K562 (cell line): ENCODE measurements around the gene SPSB1. TPM values are rescaled to one million over a fixed set of nuclear protein-coding genes. Genes with fewer than 3 reads are reported as not detected.

Experiments used
- ARNT ChIP-seq, 2 experiments: fragments of 450-650 bp; IDR thresholded peaks; 2 replicates each; pipeline ENCODE4 v1.6.1; 2016; ENCODE audit warnings: mild to moderate bottlenecking in 1 of 2
- ETV5 ChIP-seq: sonication (generic); formaldehyde crosslinking; IDR thresholded peaks from 2 replicates; pipeline ENCODE4 v1.4.0; 2020; ENCODE audit warnings: low read depth, mild to moderate bottlenecking, missing genetic modification reagents
- LARP7 ChIP-seq: fragments of 450-650 bp; IDR thresholded peaks from 2 replicates; pipeline ENCODE4 v1.6.1; 2016
- MXI1 ChIP-seq: IDR thresholded peaks from 2 replicates; pipeline ENCODE4 v1.6.1; 2011; ENCODE audit warnings: low read depth, mild to moderate bottlenecking, improper control_type of control experiment, low read length
- ZNF239 ChIP-seq: fragments of 250-450 bp; sonication (Bioruptor Pico); IDR thresholded peaks from 2 replicates; pipeline ENCODE4 v1.4.0; 2020; ENCODE audit warnings: mild to moderate bottlenecking
- polyA plus RNA-seq, 8 experiments: library from polyadenylated mRNA; depleted of rRNA in 4 of 8; stranded (reverse) in 5 of 8; unstranded in 3 of 8; fragments of >200 nt; fragmentation: Nextera tagmentation in 2 of 8; fragmentation: Illumina TruSeq in 1 of 8; extraction: Ambion mirVana in 2 of 8; extraction: Trizol in 1 of 8; gene quantifications; 2 replicates each; pipeline versions ENCODE4 v1.2.1 to v1.2.3, GENCODE V29; 2011 to 2014; ENCODE audit warnings: inconsistent platforms in 1 of 8, missing spikeins in 1 of 8
- total RNA-seq, 7 experiments: library from RNA; depleted of rRNA in 6 of 7; stranded (reverse); fragments of >200 nt in 6 of 7; fragmentation: Illumina TruSeq in 2 of 7; extraction: Trizol in 2 of 7; gene quantifications; 2 replicates each; pipeline versions ENCODE4 v1.2.1 to v1.2.3, GENCODE V29; 2011 to 2021; ENCODE audit warnings: low replicate concordance in 1 of 7
- TF ChIP-seq, protein P1 (sequence below), 2 experiments: IDR thresholded peaks in 1 of 2; conservative IDR thresholded peaks in 1 of 2; 2 replicates each; pipeline ENCODE4 v1.6.1; 2016; ENCODE audit warnings: low read depth in 2 of 2, mild to moderate bottlenecking in 1 of 2, missing compliant biosample characterization in 1 of 2, missing genetic modification characterization in 1 of 2, moderate library complexity in 1 of 2
- TF ChIP-seq, protein P2 (sequence below): sonication (generic); formaldehyde crosslinking; IDR thresholded peaks from 2 replicates; pipeline ENCODE4 v1.8.0; 2023; ENCODE audit warnings: mild to moderate bottlenecking, missing genetic modification reagents
- TF ChIP-seq, protein P3 (sequence below): fragments of 250-450 bp; sonication (Bioruptor Pico); IDR thresholded peaks from 2 replicates; pipeline ENCODE4 v1.8.0; 2022; ENCODE audit warnings: inconsistent platforms
- TF ChIP-seq, protein P4 (sequence below), 2 experiments: IDR thresholded peaks; 2 replicates each; pipeline ENCODE4 v1.6.1; 2011; ENCODE audit warnings: borderline replicate concordance in 1 of 2, control low read depth in 1 of 2, low read depth in 1 of 2, low read length in 1 of 2, mild to moderate bottlenecking in 1 of 2, mixed read lengths in 1 of 2, moderate library complexity in 1 of 2; ENCODE audit not compliant: insufficient read depth in 1 of 2, insufficient read length in 1 of 2, poor library complexity in 1 of 2, severe bottlenecking in 1 of 2; ENCODE audit errors: extremely low read depth in 1 of 2
- TF ChIP-seq, protein P5 (sequence below): fragments of 250-450 bp; sonication (Bioruptor Pico); IDR thresholded peaks from 2 replicates; pipeline ENCODE4 v1.9.0; 2021; ENCODE audit warnings: mild to moderate bottlenecking, inconsistent platforms
- TF ChIP-seq, protein P6 (sequence below): sonication (generic); formaldehyde crosslinking; IDR thresholded peaks from 2 replicates; pipeline ENCODE4 v1.8.0; 2022; ENCODE audit warnings: mild to moderate bottlenecking, missing genetic modification reagents

Gene SPSB1
- total and polyA plus RNA-seq, 9 of the 15 experiments (the other 6 are each of a cell fraction or from before 2014, with no cell fraction given): 0.06 to 0.35 (median 0.14) TPM; not detected in 6

DNA sequence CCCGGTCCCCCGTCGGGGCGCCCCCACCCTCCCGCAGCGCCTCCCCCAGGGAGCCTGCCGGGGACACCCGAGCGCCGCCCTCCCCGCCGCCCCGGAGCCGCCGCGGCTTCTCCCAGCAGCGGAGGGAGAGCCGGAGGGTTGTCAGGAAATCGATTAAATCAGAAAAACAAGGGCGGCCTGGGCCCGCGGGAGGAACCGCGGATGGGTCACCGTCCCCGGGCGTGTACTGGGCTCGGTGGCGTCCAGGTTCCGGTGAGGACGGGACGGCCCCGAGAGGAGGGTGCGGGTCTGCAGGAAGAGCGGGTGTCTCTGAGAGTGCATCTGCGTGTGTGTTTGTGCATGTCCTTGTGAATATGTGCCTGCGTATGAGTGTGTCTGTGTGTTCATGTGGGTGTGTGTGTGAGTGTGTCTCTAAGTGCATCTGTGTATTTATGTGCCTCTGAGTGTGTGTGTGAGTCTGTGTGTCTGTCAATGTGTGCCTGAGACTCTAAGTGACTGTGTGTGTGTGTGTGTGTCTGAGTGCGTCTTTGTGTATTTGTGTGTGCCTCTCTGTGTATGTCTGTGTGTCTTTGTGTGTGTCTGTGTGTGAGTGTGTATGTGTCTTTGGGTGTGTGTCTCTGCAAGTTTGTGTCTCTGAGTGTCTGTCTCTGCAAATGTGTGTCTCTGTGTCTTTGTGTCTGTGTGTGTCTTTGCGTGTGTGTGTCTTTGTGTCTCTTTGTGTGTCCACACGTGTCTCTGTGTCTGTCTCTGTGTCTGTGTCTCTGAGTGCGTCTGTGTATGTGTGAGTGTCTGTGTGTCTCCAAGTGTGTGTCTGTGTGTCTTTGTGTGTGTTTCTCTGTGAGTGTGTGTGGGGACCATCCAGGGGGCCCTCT is 1.1 kb downstream of the SPSB1 start (continued):
- TF ChIP-seq, protein P1, sequence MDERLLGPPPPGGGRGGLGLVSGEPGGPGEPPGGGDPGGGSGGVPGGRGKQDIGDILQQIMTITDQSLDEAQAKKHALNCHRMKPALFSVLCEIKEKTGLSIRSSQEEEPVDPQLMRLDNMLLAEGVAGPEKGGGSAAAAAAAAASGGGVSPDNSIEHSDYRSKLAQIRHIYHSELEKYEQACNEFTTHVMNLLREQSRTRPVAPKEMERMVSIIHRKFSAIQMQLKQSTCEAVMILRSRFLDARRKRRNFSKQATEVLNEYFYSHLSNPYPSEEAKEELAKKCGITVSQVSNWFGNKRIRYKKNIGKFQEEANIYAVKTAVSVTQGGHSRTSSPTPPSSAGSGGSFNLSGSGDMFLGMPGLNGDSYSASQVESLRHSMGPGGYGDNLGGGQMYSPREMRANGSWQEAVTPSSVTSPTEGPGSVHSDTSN (CRISPR knock-in tag; IDR thresholded peaks at IDR 0.05; ENCODE audit: low read depth): no peak
- TF ChIP-seq, protein P1 (tag; conservative IDR thresholded peaks at IDR 0.05; ENCODE audit: low read depth): no peak
- no peak for TF ChIP-seq ETV5 (CRISPR knock-in tag)
- TF ChIP-seq, protein P2, sequence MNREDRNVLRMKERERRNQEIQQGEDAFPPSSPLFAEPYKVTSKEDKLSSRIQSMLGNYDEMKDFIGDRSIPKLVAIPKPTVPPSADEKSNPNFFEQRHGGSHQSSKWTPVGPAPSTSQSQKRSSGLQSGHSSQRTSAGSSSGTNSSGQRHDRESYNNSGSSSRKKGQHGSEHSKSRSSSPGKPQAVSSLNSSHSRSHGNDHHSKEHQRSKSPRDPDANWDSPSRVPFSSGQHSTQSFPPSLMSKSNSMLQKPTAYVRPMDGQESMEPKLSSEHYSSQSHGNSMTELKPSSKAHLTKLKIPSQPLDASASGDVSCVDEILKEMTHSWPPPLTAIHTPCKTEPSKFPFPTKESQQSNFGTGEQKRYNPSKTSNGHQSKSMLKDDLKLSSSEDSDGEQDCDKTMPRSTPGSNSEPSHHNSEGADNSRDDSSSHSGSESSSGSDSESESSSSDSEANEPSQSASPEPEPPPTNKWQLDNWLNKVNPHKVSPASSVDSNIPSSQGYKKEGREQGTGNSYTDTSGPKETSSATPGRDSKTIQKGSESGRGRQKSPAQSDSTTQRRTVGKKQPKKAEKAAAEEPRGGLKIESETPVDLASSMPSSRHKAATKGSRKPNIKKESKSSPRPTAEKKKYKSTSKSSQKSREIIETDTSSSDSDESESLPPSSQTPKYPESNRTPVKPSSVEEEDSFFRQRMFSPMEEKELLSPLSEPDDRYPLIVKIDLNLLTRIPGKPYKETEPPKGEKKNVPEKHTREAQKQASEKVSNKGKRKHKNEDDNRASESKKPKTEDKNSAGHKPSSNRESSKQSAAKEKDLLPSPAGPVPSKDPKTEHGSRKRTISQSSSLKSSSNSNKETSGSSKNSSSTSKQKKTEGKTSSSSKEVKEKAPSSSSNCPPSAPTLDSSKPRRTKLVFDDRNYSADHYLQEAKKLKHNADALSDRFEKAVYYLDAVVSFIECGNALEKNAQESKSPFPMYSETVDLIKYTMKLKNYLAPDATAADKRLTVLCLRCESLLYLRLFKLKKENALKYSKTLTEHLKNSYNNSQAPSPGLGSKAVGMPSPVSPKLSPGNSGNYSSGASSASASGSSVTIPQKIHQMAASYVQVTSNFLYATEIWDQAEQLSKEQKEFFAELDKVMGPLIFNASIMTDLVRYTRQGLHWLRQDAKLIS (CRISPR knock-in tag): no peak
- TF ChIP-seq, protein P3, sequence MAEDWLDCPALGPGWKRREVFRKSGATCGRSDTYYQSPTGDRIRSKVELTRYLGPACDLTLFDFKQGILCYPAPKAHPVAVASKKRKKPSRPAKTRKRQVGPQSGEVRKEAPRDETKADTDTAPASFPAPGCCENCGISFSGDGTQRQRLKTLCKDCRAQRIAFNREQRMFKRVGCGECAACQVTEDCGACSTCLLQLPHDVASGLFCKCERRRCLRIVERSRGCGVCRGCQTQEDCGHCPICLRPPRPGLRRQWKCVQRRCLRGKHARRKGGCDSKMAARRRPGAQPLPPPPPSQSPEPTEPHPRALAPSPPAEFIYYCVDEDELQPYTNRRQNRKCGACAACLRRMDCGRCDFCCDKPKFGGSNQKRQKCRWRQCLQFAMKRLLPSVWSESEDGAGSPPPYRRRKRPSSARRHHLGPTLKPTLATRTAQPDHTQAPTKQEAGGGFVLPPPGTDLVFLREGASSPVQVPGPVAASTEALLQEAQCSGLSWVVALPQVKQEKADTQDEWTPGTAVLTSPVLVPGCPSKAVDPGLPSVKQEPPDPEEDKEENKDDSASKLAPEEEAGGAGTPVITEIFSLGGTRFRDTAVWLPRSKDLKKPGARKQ: no peak
- peak in 1 of 2 experiments; percentile 30; a peak in 1 of 4 replicates for TF ChIP-seq ARNT (IDR thresholded peaks at IDR 0.05)
- TF ChIP-seq MXI1: no peak
- TF ChIP-seq, protein P4, sequence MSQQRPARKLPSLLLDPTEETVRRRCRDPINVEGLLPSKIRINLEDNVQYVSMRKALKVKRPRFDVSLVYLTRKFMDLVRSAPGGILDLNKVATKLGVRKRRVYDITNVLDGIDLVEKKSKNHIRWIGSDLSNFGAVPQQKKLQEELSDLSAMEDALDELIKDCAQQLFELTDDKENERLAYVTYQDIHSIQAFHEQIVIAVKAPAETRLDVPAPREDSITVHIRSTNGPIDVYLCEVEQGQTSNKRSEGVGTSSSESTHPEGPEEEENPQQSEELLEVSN (IDR thresholded peaks at IDR 0.05; ENCODE audit: borderline replicate concordance in 1 of 2, extremely low read depth in 1 of 2, insufficient read depth in 1 of 2, insufficient read length in 1 of 2, low read depth in 1 of 2, low read length in 1 of 2, poor library complexity in 1 of 2, severe bottlenecking in 1 of 2): no peak
- TF ChIP-seq, protein P5, sequence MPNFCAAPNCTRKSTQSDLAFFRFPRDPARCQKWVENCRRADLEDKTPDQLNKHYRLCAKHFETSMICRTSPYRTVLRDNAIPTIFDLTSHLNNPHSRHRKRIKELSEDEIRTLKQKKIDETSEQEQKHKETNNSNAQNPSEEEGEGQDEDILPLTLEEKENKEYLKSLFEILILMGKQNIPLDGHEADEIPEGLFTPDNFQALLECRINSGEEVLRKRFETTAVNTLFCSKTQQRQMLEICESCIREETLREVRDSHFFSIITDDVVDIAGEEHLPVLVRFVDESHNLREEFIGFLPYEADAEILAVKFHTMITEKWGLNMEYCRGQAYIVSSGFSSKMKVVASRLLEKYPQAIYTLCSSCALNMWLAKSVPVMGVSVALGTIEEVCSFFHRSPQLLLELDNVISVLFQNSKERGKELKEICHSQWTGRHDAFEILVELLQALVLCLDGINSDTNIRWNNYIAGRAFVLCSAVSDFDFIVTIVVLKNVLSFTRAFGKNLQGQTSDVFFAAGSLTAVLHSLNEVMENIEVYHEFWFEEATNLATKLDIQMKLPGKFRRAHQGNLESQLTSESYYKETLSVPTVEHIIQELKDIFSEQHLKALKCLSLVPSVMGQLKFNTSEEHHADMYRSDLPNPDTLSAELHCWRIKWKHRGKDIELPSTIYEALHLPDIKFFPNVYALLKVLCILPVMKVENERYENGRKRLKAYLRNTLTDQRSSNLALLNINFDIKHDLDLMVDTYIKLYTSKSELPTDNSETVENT (CRISPR knock-in tag): no peak
- TF ChIP-seq LARP7: peak; percentile 74; the same call in 1 of the 2 replicates
- TF ChIP-seq ZNF239: no peak
- TF ChIP-seq, protein P6, sequence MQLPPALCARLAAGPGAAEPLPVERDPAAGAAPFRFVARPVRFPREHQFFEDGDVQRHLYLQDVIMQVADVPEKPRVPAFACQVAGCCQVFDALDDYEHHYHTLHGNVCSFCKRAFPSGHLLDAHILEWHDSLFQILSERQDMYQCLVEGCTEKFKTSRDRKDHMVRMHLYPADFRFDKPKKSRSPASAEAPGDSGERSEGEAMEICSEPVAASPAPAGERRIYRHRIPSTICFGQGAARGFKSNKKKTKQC (CRISPR knock-in tag): no peak
